ENCODE measurements around the gene CELF2. TPM values are rescaled to one million over a fixed set of nuclear protein-coding genes. Genes with fewer than 3 reads are reported as not detected.
"Not testable (repeated sequence)": the region's sequence is repeated elsewhere in the genome, so short reads cannot be mapped to it uniquely, and the experiment has no call there.

Gene CELF2
- polyA plus RNA-seq, 1 donor from 2014 or later: 142 TPM

DNA sequence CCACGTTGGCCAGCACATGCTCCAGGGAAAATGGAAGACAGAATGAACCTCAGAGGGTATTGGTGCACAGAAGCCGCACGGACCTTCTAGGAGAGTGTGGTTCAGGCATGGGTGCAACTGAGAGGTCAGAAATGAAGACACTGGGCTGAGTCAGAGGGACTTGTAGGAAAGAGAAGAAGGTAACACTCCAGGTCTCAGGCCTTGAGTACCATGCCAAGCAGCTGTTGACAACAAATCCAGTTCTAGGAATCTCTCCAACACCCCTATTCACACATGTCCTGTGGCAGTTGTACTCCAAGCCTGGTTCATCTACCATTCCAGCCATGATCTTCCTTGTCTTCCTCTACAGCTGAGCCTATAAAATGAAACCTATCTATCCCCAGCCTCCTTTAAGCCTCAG, 342.2 kb downstream of the CELF2 start:
- Mint-ChIP-seq H3K4me1 (no peaks in the 10 kb centered on the region), H3K27me3 (no peaks in the 10 kb centered on the region), H3K9me3 (peaks cover 0 to 4% (median 0%) of the 10 kb centered on the region in 3 donors), H3K36me3 (peaks cover 2% of the 10 kb centered on the region), H3K4me3 (peak overlapping the region in 1 of 4 donors; percentile 13), H3K27ac (no peak overlapping the region)

GRCh38 chr10:11363497-11363896, 345.8 kb downstream of the CELF2 start:
- Mint-ChIP-seq H3K4me1 (peaks cover 0 to 3% (median 2%) of the 10 kb centered on the region in 3 donors), H3K27me3 (no peaks in the 10 kb centered on the region), H3K4me3 (no peak overlapping the region), H3K27ac (no peak overlapping the region), H3K36me3 (peaks cover 2% of the 10 kb centered on the region), H3K9me3 (peaks cover 0 to 4% (median 0%) of the 10 kb centered on the region in 3 donors)

DNA sequence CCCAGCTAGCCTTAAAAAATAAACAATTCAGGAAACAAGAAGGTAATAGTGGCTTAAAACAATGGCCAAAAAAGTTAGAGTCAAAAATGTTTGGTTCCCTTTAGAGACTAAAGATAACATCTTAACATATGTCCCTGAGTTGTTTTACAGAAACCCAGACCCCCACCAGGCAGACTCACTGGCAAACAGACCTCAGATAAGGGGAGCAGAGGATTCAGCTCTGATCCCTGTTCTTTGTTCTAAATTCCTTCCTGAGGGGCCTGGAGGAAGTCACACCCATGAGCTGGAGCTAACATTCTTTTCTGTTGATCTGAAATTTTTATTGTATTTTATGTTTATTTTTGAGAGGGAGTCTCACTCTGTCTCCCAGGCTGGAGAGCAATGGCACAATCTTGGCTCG, 346.6 kb downstream of the CELF2 start:
- peaks cover 0 to 3% (median 3%) of the 10 kb centered on the region in 3 donors for H3K4me1 Mint-ChIP-seq
- H3K4me3 Mint-ChIP-seq: no peak overlapping the region
- H3K27me3 Mint-ChIP-seq: no peaks in the 10 kb centered on the region
- no peaks in the 10 kb centered on the region for H3K9me3 Mint-ChIP-seq
- no peaks in the 10 kb centered on the region for H3K36me3 Mint-ChIP-seq
- no peak overlapping the region for H3K27ac Mint-ChIP-seq

DNA sequence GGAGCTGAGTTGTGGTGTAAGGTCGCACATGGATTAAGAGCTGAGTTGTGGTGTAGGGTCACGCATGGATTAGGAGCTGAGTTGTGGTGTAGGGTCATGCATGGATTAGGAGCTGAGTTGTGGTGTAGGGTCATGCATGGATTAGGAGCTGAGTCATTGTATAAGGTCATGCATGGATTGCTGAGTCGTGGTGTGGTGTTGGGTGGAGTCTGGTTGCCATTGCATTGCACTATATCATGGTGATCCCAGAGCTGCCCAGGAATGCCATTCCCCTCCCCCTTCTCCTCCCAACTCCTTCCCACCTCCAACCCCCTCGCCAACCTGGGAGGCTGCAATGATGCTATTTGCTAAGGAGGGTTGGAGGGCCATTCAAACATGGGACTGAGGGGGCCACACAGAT, 349.2 kb downstream of the CELF2 start:
- H3K4me1 Mint-ChIP-seq, H3K27ac Mint-ChIP-seq, H3K4me3 Mint-ChIP-seq, H3K9me3 Mint-ChIP-seq, H3K36me3 Mint-ChIP-seq, H3K27me3 Mint-ChIP-seq: not testable (repeated sequence)

DNA sequence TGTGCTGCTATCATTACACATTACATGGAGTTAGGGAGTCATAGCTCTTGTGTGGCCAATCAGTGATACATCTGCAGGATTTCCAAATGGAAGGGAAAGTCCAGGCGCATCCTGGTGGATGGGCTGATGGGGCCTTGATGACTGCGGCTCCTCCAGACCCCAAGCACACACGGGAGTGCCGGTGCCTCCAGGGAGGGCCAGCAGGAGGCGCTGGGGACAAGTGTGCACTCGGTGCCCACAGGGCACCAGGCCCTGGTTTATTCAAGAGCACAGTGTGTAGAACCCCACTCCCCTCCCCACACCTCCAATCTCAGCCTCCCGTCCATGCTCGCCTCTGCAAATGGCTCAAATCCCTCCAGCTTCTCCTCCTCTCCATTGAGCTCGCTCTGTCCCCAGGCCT, 349.8 kb downstream of the CELF2 start:
- Mint-ChIP-seq H3K27me3 (no peaks in the 10 kb centered on the region), H3K9me3 (no peaks in the 10 kb centered on the region), H3K4me1 (peaks cover 0 to 3% (median 3%) of the 10 kb centered on the region in 3 donors), H3K27ac (peak overlapping the region in 1 of 3 donors; percentile 30), H3K36me3 (no peaks in the 10 kb centered on the region), H3K4me3 (no peak overlapping the region)

- Mint-ChIP-seq H3K4me3 (no peak overlapping the region), H3K4me1 (peaks cover 0 to 2% (median 0%) of the 10 kb centered on the region in 3 donors)
These were observed 356.1 kb downstream of the CELF2 start for GRCh38 chr10:11373717-11374171.

DNA sequence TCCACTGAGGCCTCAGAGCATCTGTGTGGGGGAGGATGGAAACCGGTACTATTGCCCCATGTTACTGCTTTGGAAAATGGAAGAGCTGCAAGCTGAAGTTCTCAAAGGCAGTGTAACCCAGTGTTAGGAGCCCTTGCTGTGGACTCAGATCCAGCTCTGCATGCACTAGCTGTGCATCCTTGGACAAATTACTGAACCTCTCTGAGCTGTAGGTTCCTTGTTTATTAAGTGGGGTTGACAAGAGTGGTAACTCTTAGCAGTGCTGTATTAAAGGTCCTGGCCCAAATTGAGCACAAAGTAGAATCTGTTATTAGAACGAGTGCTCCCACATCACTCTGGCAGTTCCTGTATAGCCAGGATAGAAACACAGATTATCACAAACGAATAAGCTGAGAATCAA, 359.6 kb downstream of the CELF2 start:
- H3K4me1 Mint-ChIP-seq: peaks cover 0 to 2% (median 2%) of the 10 kb centered on the region in 3 donors
- peaks cover 4% of the 10 kb centered on the region for H3K36me3 Mint-ChIP-seq
- H3K27ac Mint-ChIP-seq: no peak overlapping the region
- H3K27me3 Mint-ChIP-seq: peaks cover 5% of the 10 kb centered on the region
- no peaks in the 10 kb centered on the region for H3K9me3 Mint-ChIP-seq
- no peak overlapping the region for H3K4me3 Mint-ChIP-seq

More at GRCh38 chr10:11373717-11374171, 356.1 kb downstream of the CELF2 start:
- Mint-ChIP-seq H3K27ac (no peak overlapping the region), H3K9me3 (no peaks in the 10 kb centered on the region), H3K36me3 (peaks cover 2% of the 10 kb centered on the region), H3K27me3 (peaks cover 5% of the 10 kb centered on the region)

DNA sequence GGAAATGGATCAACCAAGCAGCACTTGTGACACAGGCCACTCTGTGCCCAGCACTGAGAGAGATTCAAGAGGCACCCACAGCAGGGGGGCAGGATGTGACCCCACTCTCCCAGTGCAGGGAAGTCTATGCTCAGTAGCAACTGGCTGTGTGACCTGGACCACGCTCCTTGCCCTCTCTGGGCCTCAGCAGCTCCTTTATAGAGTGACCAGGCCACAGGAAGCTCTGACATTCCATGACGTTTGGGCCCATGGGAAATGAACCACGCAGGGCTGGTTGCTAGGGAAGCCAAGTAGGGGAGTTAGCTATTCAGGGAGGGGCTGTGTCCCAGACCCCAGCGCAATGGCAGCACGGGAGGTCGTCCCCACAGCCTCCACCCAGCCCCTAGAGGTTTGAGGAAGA, 361.2 kb downstream of the CELF2 start:
- Mint-ChIP-seq H3K27ac (peak overlapping the region in 1 of 3 donors; percentile 67), H3K36me3 (peaks cover 4% of the 10 kb centered on the region), H3K9me3 (no peaks in the 10 kb centered on the region), H3K4me1 (peaks cover 0 to 2% (median 2%) of the 10 kb centered on the region in 3 donors), H3K4me3 (no peak overlapping the region), H3K27me3 (peaks cover 3% of the 10 kb centered on the region)

DNA sequence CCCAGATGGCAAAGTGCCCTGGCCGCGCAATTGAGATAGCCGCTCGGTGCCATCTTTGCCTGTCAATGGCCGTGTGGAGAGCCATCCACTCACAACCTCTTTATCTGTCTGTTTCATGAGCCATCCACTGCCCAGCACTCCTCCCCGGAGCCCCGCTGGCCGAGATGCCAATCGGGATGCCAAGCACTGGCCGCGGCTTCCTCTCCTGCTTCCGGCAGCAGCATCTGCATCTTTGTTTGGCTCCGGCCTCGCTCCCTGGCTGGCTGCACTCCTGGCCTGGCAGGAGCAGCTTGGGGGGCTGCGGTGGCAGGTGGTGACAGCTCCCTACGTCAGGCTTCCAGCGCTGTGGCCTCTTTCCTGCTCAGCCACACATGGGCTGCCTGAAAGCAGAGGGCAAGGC, 362.1 kb downstream of the CELF2 start:
- no peak overlapping the region for H3K4me3 Mint-ChIP-seq
- H3K36me3 Mint-ChIP-seq: peaks cover 4% of the 10 kb centered on the region
- peaks cover 2 to 4% (median 2%) of the 10 kb centered on the region in 3 donors for H3K4me1 Mint-ChIP-seq
- H3K27ac Mint-ChIP-seq: no peak overlapping the region
- H3K27me3 Mint-ChIP-seq: peaks cover 3% of the 10 kb centered on the region
- H3K9me3 Mint-ChIP-seq: no peaks in the 10 kb centered on the region

DNA sequence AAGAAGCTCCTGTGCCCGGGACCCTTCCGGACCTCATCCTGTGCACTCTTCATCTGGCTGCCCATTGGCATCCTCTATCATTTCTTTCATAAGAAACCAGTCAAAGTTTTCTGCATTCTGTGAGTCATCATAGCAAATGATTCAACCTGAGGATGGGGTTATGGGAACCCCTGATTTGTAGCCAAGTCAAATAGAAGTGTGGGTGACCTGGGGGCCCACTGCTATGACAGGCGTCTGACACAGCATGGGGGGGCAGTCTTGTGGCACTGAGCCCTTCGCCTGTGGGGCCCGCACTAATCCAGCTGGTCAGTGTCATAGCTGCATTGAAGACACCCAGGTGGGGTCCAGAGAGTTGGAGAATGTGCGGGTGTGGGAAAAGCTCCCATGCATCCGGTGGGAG, 363.4 kb downstream of the CELF2 start:
- Mint-ChIP-seq H3K36me3 (peaks cover 2% of the 10 kb centered on the region), H3K27ac (no peak overlapping the region), H3K27me3 (peaks cover 3% of the 10 kb centered on the region), H3K9me3 (no peaks in the 10 kb centered on the region), H3K4me1 (peaks cover 2 to 7% (median 6%) of the 10 kb centered on the region in 3 donors), H3K4me3 (no peak overlapping the region)

DNA sequence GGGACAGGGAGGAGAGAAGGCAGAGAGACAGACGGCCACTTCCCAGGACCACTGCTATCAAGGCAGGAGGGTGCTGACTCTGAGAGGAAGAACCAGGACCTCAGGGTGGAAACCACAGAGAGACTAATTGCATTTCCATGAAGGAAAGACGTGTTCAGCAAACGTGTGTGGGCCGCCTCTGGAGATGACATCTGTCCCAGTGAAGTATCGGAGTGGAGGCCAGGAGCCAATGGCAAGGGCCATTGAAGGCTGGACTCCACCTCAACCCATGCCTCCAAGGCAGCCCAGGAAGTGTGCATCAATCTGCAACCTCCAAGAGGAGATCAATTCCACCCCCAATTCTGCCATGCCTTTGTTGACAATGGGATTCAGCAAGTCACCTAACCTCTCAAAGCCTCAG, 363.8 kb downstream of the CELF2 start:
- Mint-ChIP-seq H3K4me3 (peak overlapping the region in 1 of 4 donors; percentile 30), H3K9me3 (no peaks in the 10 kb centered on the region), H3K27me3 (peaks cover 4% of the 10 kb centered on the region), H3K4me1 (peaks cover 2 to 7% (median 6%) of the 10 kb centered on the region in 3 donors), H3K36me3 (peaks cover 1% of the 10 kb centered on the region), H3K27ac (no peak overlapping the region)

DNA sequence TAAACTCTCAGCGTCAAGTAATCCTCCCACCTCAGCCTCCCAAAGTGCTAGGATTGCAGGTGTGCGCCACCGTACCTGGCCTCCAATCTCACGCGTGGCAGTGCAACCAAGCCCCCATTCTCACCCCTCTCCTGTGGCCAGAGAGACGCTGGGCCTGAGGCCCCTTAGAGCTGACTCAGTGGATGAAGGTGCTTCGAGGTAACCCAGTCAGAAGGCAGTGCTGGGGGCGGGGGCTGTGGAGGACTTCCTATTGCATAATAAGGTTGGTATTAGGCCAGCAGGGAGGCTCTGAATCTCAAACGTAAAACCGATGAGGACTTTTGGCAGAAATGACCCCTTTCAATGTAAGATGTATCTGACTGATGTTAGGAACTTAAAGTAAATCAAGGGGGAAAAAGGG, 364.5 kb downstream of the CELF2 start:
- Mint-ChIP-seq H3K9me3 (no peaks in the 10 kb centered on the region), H3K27ac (no peak overlapping the region), H3K27me3 (peaks cover 4% of the 10 kb centered on the region)

GRCh38 chr10:11386044-11386443, 368.4 kb downstream of the CELF2 start:
- Mint-ChIP-seq H3K36me3 (no peaks in the 10 kb centered on the region), H3K9me3 (no peaks in the 10 kb centered on the region), H3K27ac (peak overlapping the region in 1 of 3 donors; percentile 18), H3K4me3 (no peak overlapping the region), H3K27me3 (peaks cover 7% of the 10 kb centered on the region), H3K4me1 (peaks cover 0 to 7% (median 6%) of the 10 kb centered on the region in 3 donors)

More for the DNA sequence above, 364.5 kb downstream of the CELF2 start:
- Mint-ChIP-seq H3K36me3 (peaks cover 1% of the 10 kb centered on the region), H3K4me1 (peaks cover 2 to 7% (median 6%) of the 10 kb centered on the region in 3 donors), H3K4me3 (no peak overlapping the region)

Measured in IgD-negative memory B cell (primary cell).